Parathyroid adenoma (tissue), 2 donors: Measurements from ENCODE around the gene HSDL1.

Source experiments
- H2AFZ ChIP-seq: fragments of 300-600 bp; sonication (generic); one replicate; pipeline ENCODE4 v1.7.0; 2017; ENCODE audit warnings: antibody characterized with exemption, mild to moderate bottlenecking
- H3K27ac ChIP-seq: fragments of 300-600 bp; sonication (generic); one replicate; pipeline ENCODE4 v1.7.0; 2017
- H3K27me3 ChIP-seq: fragments of 300-600 bp; sonication (generic); one replicate; pipeline ENCODE4 v1.7.0; 2017; ENCODE audit warnings: low read length; ENCODE audit not compliant: control insufficient read depth, insufficient read depth
- H3K36me3 ChIP-seq: fragments of 300-600 bp; sonication (generic); one replicate; pipeline ENCODE4 v1.7.0; 2017; ENCODE audit warnings: low read length; ENCODE audit not compliant: control insufficient read depth, insufficient read depth
- H3K4me1 ChIP-seq: fragments of 300-600 bp; sonication (generic); one replicate; pipeline ENCODE4 v1.7.0; 2017; ENCODE audit warnings: control low read depth
- H3K4me2 ChIP-seq: fragments of 300-600 bp; sonication (generic); one replicate; pipeline ENCODE4 v1.7.0; 2017; ENCODE audit warnings: low read length
- H3K4me3 ChIP-seq: fragments of 300-600 bp; sonication (generic); one replicate; pipeline ENCODE4 v1.7.0; 2017; ENCODE audit warnings: low read depth, low read length
- H3K79me2 ChIP-seq: fragments of 300-600 bp; sonication (generic); one replicate; pipeline ENCODE4 v1.7.0; 2017; ENCODE audit warnings: control low read depth
- H3K9ac ChIP-seq: fragments of 300-600 bp; sonication (generic); one replicate; pipeline ENCODE4 v1.7.0; 2017; ENCODE audit warnings: mild to moderate bottlenecking
- H3K9me3 ChIP-seq: fragments of 300-600 bp; sonication (generic); one replicate; pipeline ENCODE4 v1.7.0; 2017; ENCODE audit warnings: low read length; ENCODE audit not compliant: control insufficient read depth
- TF ChIP-seq, protein P1 (sequence below): fragments of 300-600 bp; sonication (generic); IDR thresholded peaks from one replicate; pipeline ENCODE4 v1.7.0; 2017; ENCODE audit warnings: antibody characterized with exemption, mild to moderate bottlenecking
- donor health status: primary hyperparathyroidism.

HSDL1 gene

DNA sequence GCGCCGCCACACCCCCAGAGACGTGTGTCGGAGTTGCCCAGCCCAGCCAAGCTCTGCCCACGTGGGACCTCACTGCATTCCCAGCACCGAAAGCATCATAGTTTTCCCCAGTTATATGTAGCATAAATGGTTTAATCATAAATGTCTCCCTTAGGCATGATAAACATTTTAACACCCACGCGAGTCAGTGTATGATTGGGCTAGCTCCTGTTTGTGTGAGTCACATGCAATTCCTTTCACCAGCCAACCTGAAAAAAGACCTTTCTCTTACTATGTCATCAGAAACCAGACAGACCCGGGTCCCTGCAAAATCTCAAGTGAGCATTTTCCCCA lies 32.7 kb upstream of the HSDL1 start:
- no peak overlapping the region for H2AFZ ChIP-seq
- no peaks in the 10 kb centered on the region for H3K27me3 ChIP-seq
- H3K27ac ChIP-seq, result no peak overlapping the region
- no peaks in the 10 kb centered on the region for H3K9me3 ChIP-seq
- TF ChIP-seq, protein P1, sequence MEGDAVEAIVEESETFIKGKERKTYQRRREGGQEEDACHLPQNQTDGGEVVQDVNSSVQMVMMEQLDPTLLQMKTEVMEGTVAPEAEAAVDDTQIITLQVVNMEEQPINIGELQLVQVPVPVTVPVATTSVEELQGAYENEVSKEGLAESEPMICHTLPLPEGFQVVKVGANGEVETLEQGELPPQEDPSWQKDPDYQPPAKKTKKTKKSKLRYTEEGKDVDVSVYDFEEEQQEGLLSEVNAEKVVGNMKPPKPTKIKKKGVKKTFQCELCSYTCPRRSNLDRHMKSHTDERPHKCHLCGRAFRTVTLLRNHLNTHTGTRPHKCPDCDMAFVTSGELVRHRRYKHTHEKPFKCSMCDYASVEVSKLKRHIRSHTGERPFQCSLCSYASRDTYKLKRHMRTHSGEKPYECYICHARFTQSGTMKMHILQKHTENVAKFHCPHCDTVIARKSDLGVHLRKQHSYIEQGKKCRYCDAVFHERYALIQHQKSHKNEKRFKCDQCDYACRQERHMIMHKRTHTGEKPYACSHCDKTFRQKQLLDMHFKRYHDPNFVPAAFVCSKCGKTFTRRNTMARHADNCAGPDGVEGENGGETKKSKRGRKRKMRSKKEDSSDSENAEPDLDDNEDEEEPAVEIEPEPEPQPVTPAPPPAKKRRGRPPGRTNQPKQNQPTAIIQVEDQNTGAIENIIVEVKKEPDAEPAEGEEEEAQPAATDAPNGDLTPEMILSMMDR, result no peak
- no peak overlapping the region for H3K4me3 ChIP-seq
- no peak overlapping the region for H3K9ac ChIP-seq
- H3K36me3 ChIP-seq, result no peaks in the 10 kb centered on the region
- peaks cover 6% of the 10 kb centered on the region for H3K4me1 ChIP-seq
- H3K4me2 ChIP-seq, result no peak overlapping the region
- H3K79me2 ChIP-seq, result no peaks in the 10 kb centered on the region

DNA sequence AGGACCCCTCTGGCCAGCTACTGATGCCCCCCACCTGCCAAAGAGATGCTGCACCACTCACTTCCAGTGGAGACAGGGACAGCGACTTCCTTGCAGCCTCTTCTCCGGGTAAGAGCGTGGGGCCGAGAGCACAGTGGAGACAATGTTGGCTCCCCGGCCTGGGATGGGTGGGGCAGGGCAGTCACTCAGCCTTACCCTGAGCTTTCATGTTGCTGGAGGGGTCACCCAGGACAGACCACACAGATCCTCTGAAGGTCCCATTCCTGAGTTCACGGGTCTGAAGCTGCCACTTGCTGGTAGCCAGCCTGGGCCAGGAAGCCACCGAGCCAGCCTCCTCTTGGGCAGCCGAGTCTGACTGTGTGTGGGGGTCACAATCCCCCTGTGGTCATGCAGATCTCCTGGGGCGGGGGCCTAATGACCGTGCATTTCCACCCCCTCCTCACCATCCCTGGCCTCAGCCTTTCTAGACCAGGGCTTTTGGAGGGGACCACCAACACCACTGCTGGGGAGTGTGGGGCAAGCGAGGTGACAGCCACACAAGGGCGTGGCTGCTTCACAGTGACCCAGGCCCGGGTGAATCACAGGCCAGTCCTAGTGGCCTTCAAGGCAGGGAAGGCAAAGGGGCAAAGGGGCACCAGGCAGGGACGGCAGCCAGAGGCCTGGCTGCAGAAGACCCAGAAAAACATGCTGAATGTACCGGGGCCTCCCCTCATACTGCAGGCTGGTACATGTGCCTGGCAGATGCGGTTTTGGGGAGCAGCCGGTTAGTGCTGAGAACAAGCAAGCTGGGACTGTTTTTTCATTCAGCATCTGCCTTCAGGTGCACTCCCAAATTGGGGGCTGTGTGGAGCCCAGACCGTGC lies 31.4 kb upstream of the HSDL1 start:
- Histone ChIP-seq H3K4me3 (no peak overlapping the region), H3K9me3 (no peaks in the 10 kb centered on the region), H3K4me1 (peaks cover 6% of the 10 kb centered on the region), H3K79me2 (no peaks in the 10 kb centered on the region), H3K4me2 (no peak overlapping the region), H3K36me3 (no peaks in the 10 kb centered on the region), H2AFZ (no peak overlapping the region), H3K27ac (no peak overlapping the region), H3K9ac (no peak overlapping the region), H3K27me3 (no peaks in the 10 kb centered on the region)
- TF ChIP-seq, protein P1, result no peak

DNA sequence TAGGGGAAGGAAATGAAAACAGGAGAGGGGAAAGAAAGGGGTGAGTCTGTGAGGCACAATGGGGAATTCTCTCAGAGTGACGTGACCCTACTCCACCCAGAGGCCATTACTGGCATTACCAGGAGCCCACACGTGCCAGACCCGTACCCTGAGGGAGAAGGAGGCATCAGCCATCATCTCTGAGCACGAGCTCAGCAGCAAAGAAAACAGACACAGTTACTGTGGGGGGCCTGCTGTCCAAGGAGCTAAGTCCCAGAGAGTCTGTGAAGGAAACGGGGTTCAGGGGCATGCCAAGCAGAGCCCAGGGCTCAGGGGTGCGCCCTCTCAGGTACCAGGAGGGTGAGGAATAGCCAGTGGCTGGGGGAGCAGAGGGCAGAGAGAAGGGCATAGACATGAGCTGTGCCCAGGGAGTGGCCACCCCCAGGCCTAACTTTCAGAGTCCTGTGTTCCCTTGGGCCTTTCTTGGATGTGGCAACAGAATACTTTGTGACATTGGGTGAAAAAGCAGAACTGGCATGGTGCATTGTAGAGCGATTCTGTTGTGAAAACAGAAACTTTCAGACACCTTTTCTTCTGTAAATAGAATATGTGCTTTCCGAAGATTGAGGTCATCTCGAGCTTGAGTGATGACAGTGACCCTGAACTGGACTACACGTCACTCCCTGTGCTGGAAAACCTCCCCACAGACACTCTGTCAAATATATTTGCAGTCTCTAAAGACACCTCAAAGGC lies 30.5 kb upstream of the HSDL1 start:
- Histone ChIP-seq H3K27me3 (no peaks in the 10 kb centered on the region), H3K4me1 (peaks cover 6% of the 10 kb centered on the region), H3K9ac (no peak overlapping the region), H3K36me3 (no peaks in the 10 kb centered on the region), H3K4me3 (no peak overlapping the region), H3K27ac (no peak overlapping the region), H3K79me2 (no peaks in the 10 kb centered on the region), H3K4me2 (no peak overlapping the region), H2AFZ (peak overlapping the region; percentile 53), H3K9me3 (no peaks in the 10 kb centered on the region)
- TF ChIP-seq, protein P1, result peak; percentile 87

DNA sequence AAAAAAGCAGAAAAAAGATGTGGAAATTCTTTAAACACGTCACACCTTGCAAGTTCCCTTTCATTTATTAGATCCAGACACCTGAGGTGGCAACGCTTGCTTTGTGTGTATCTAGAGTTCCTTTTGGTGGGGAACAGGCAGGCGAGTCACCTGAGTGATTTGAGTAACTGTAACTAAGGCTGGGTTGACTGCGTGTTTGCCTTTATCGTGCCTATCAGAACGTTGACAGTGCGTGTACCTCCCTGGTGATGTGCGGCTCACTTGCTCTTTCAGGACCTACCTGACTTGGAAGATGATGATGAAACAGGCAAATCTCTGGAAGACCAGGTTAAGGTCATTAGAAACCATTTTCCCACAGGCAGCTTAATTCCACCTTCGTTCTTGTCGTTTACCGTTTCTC lies 29.4 kb upstream of the HSDL1 start:
- Histone ChIP-seq H3K27ac (no peak overlapping the region), H3K4me3 (no peak overlapping the region), H3K79me2 (no peaks in the 10 kb centered on the region), H3K27me3 (no peaks in the 10 kb centered on the region), H2AFZ (no peak overlapping the region), H3K9ac (no peak overlapping the region), H3K9me3 (no peaks in the 10 kb centered on the region), H3K4me1 (peaks cover 6% of the 10 kb centered on the region), H3K36me3 (no peaks in the 10 kb centered on the region), H3K4me2 (no peak overlapping the region)
- TF ChIP-seq, protein P1, result no peak
